ENCODE data around the gene STYXL1. TPM values are rescaled to one million over a fixed set of nuclear protein-coding genes. Genes with fewer than 3 reads are reported as not detected.
"Not testable (repeated sequence)": the region's sequence is repeated elsewhere in the genome, so short reads cannot be mapped to it uniquely, and the experiment has no call there.

Gene STYXL1
- total RNA-seq, 2 experiments from 2014 or later: 42.6 to 43.6 TPM

GRCh38 chr7:76008156-76008687, 39.6 kb downstream of the STYXL1 start:
- peaks cover 25% of the 10 kb centered on the region for H3K4me1 Mint-ChIP-seq
- CTCF ChIA-PET: interaction anchor here (0.7 to 3.2 kb wide), 3 partner anchors 11 to 41 kb away, joined by 3 to 15 read pairs (median 5); no protein-coding TSS in a partner anchor
- peak overlapping the region; percentile 38 for H3K4me3 Mint-ChIP-seq
- no peaks in the 10 kb centered on the region for H3K9me3 Mint-ChIP-seq (ENCODE audit: low read depth)
- H3K27me3 Mint-ChIP-seq: no peaks in the 10 kb centered on the region
- ATAC-seq (peak; percentile 68), DNase-seq (peak; percentile 71)
- H3K36me3 Mint-ChIP-seq: peaks cover 31% of the 10 kb centered on the region
- peak overlapping the region; percentile 66 for H3K27ac Mint-ChIP-seq

GRCh38 chr7:76005004-76005403, 42.8 kb downstream of the STYXL1 start:
- H3K27ac Mint-ChIP-seq; H3K9me3 Mint-ChIP-seq (ENCODE audit: low read depth); DNase-seq; ATAC-seq; H3K4me3 Mint-ChIP-seq; H3K27me3 Mint-ChIP-seq: not testable (repeated sequence)
- CTCF ChIA-PET: interaction anchor here (2.2 kb wide), 1 partner anchor 15 kb away, joined by 6 read pairs; no protein-coding TSS in a partner anchor
- H3K36me3 Mint-ChIP-seq: peaks cover 27% of the 10 kb centered on the region
- H3K4me1 Mint-ChIP-seq: peaks cover 22% of the 10 kb centered on the region

DNA sequence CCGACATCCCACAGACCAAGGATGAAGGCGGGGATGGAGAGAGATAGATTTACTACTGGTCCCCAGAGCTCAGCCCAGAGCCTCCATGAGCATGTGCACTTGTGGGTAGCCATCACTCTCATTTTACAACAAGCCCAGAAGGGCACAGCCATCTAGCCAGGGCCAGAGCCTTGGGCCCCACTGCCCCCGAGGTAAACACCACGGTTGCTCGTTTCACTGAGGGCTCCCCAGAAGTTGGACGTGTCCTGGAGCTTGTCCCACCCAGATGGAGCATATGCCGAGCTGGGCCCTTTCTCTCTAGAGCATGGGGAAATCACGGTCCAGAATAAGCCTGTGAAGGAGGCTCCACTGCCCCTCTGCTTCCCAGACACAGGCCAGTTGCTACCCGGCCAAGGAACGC, 44.4 kb downstream of the STYXL1 start:
- DNase-seq (no peak), ATAC-seq (no peak)
- H3K36me3 Mint-ChIP-seq: peaks cover 35% of the 10 kb centered on the region
- H3K4me3 Mint-ChIP-seq: no peak overlapping the region
- no peaks in the 10 kb centered on the region for H3K9me3 Mint-ChIP-seq (ENCODE audit: low read depth)
- no peak overlapping the region for H3K27ac Mint-ChIP-seq
- H3K27me3 Mint-ChIP-seq: no peaks in the 10 kb centered on the region
- H3K4me1 Mint-ChIP-seq: peaks cover 12% of the 10 kb centered on the region
- CTCF ChIA-PET: interaction anchor here (0.6 to 2.2 kb wide), 3 partner anchors 10 to 143 kb away, joined by 3 to 6 read pairs (median 3); no protein-coding TSS in a partner anchor

GRCh38 chr7:76002822-76003221, 45.0 kb downstream of the STYXL1 start:
- Mint-ChIP-seq H3K4me1 (peaks cover 10% of the 10 kb centered on the region), H3K9me3 (ENCODE audit: low read depth) (no peaks in the 10 kb centered on the region), H3K27ac (no peak overlapping the region), H3K27me3 (no peaks in the 10 kb centered on the region), H3K36me3 (peaks cover 34% of the 10 kb centered on the region), H3K4me3 (no peak overlapping the region)
- no peak for DNase-seq
- CTCF ChIA-PET: interaction anchor here (0.6 to 2.2 kb wide), 2 partner anchors 18 to 142 kb away, joined by 3 to 6 read pairs; no protein-coding TSS in a partner anchor
- ATAC-seq: no peak

DNA sequence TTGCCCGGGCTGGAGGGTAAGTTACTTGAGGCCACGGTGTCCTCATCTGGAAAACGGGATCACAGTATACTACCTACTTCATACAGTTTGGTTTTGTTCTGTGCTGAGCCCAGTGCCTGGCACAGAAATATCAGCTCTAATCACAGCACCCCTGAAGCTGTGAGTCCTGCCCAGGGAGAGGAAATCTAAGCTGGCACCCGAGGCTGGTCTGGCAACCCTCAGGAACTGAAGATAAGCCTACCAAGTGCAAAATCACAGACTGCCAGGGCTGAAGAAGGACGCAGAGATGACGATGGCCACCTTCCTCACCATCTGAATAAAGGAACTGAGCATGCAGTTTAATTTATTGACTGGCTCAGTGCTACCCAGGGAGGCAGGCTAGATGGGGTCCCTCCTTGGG, 45.7 kb downstream of the STYXL1 start:
- H3K36me3 Mint-ChIP-seq: peaks cover 35% of the 10 kb centered on the region

DNA sequence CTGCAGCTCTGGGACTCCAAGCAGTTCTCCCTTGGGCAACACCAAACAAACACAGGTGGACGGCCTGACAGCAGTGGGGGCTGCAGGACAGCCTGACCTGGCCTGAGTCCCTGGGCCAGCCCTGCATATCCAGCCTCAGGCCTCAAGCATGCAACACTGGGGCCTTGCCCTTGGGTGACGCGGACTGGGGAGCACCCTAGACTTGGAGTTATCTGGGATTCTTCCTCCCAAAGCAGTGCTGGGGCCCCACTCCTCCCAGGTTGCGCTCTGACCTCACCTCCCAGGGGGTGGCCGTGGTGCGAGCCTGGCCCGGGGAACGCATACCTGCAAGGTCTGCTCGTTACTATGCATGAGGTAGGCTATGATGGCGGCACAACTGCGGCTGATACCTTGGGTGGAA, 47.2 kb downstream of the STYXL1 start:
- Mint-ChIP-seq H3K4me1 (peaks cover 19% of the 10 kb centered on the region), H3K36me3 (peaks cover 37% of the 10 kb centered on the region), H3K27me3 (no peaks in the 10 kb centered on the region), H3K9me3 (ENCODE audit: low read depth) (no peaks in the 10 kb centered on the region), H3K4me3 (no peak overlapping the region), H3K27ac (no peak overlapping the region)
- DNase-seq: no peak
- CTCF ChIA-PET: no interaction called here
- no peak for ATAC-seq

More for the DNA sequence above, 45.7 kb downstream of the STYXL1 start:
- Mint-ChIP-seq H3K9me3 (ENCODE audit: low read depth) (no peaks in the 10 kb centered on the region), H3K4me1 (peaks cover 13% of the 10 kb centered on the region), H3K27me3 (no peaks in the 10 kb centered on the region), H3K4me3 (no peak overlapping the region), H3K27ac (no peak overlapping the region)
- CTCF ChIA-PET: no interaction called here
- no peak for ATAC-seq
- no peak for DNase-seq

- no peak for DNase-seq
- Mint-ChIP-seq H3K9me3 (ENCODE audit: low read depth) (no peaks in the 10 kb centered on the region), H3K36me3 (peaks cover 23% of the 10 kb centered on the region), H3K27ac (no peak overlapping the region), H3K4me1 (peaks cover 24% of the 10 kb centered on the region), H3K4me3 (no peak overlapping the region), H3K27me3 (no peaks in the 10 kb centered on the region)
- CTCF ChIA-PET: interaction anchor here (1.0 kb wide), 2 partner anchors 21 to 23 kb away, joined by 3 read pairs; no protein-coding TSS in a partner anchor
- ATAC-seq: no peak
Measured at GRCh38 chr7:75998038-75998437, 49.8 kb downstream of the STYXL1 start.

DNA sequence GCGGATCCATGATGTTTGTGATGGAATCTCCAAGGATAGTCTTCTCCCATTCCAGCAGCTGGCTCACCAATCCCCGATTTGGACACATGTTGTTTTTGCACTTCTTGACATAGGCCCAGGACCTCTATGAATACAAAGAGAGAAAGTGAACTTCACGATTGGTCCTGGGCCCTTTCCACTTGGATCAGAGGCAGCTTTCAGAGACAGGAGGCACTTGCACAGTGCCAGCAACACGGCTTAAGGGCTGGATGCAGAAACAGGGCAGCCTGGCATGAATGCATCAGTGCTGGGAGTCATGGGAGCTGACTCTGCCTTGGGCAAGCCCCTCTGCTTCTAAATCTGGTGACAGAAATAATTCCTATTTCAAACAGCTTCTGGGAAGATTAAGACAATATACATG, 51.3 kb downstream of the STYXL1 start:
- DNase-seq: no peak
- peaks cover 24% of the 10 kb centered on the region for H3K4me1 Mint-ChIP-seq
- ATAC-seq: no peak
- peaks cover 20% of the 10 kb centered on the region for H3K36me3 Mint-ChIP-seq
- no peaks in the 10 kb centered on the region for H3K27me3 Mint-ChIP-seq
- CTCF ChIA-PET: no interaction called here
- no peak overlapping the region for H3K27ac Mint-ChIP-seq
- no peaks in the 10 kb centered on the region for H3K9me3 Mint-ChIP-seq (ENCODE audit: low read depth)
- H3K4me3 Mint-ChIP-seq: no peak overlapping the region

- Mint-ChIP-seq H3K27ac (no peak overlapping the region), H3K4me3 (no peak overlapping the region), H3K27me3 (no peaks in the 10 kb centered on the region), H3K4me1 (peaks cover 24% of the 10 kb centered on the region), H3K9me3 (ENCODE audit: low read depth) (no peaks in the 10 kb centered on the region), H3K36me3 (peaks cover 20% of the 10 kb centered on the region)
- CTCF ChIA-PET: interaction anchor here (0.7 kb wide), 1 partner anchor 147 kb away, joined by 3 read pairs; no protein-coding TSS in a partner anchor
- DNase-seq (no peak), ATAC-seq (no peak)
Measured at GRCh38 chr7:75995996-75996395, 51.8 kb downstream of the STYXL1 start.

DNA sequence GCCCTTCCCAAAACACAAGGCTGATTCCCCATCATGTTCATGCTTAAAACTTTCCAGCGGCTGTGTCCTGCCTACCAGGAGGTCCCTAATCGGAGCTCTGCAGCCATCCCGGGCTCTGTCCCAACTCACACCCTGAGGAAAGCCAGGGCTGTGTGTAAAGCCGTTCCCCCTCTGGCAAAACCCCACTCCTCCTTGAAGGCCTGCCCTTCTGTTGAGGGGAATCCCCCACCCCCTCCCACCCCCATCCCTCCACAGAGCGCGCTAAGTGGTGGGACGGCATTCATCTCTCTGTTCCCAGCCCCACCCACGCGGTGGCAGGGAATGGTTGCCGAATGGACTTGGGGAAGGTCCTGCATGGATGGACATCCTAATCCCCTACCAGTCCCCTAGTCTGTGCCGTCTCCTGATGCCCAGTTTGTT, 52.7 kb downstream of the STYXL1 start:
- DNase-seq (no peak), ATAC-seq (no peak)
- Mint-ChIP-seq H3K9me3 (ENCODE audit: low read depth) (no peaks in the 10 kb centered on the region), H3K4me1 (peaks cover 28% of the 10 kb centered on the region), H3K27ac (peak overlapping the region; percentile 36), H3K27me3 (no peaks in the 10 kb centered on the region), H3K4me3 (peak overlapping the region; percentile 70), H3K36me3 (peaks cover 18% of the 10 kb centered on the region)
- CTCF ChIA-PET: interaction anchor here (0.7 to 1.4 kb wide), 5 partner anchors 23 to 148 kb away, joined by 3 read pairs; no protein-coding TSS in a partner anchor

DNA sequence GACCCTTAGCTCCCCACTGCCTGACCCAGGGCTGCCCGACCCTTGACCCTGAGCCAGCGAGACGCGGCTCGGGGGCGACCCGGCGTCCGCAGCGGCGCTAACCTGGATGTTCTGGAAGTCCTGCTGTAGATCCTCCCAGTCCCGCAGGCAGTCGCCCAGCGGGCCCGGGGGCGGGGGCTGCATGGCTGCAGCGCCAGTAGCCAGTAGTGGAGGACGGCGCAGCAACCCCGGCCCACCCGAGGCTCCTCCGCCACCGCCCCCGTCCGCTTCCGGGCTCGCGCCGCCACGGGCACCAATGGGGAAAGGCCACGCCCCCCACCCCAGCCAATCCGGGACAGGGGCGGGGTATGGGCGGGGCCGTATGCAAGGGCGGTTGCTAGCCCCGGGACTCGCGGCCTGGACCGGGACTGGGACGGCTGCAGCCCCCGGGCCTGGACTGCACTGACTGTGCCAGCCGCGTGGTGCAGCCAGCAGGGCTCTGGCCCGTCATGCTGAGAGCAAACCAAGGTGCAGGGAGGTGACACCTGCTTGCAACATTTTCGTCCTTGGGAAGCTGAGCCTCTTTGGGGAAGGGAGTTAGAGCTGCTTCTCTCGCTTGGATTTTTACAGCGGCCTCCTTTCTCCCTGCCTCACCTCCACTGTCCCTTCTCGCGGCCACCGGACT, 53.3 kb downstream of the STYXL1 start, which contains the start of gene TMEM120A:
TMEM120A (minus strand) TSS at position 208 of the 664 bp plus-strand sequence; CDS start at position 183, 25 bp downstream.
- Mint-ChIP-seq H3K27me3 (no peaks in the 10 kb centered on the region), H3K9me3 (ENCODE audit: low read depth) (no peaks in the 10 kb centered on the region), H3K4me3 (peak within 1 kb of the TSS; percentile 70), H3K36me3 (peaks cover 18% of the 10 kb centered on the region), H3K4me1 (peaks cover 32% of the 10 kb centered on the region), H3K27ac (peak within 1 kb of the TSS; percentile 36)
- CTCF ChIA-PET: interaction anchor here (0.8 to 1.4 kb wide), 4 partner anchors 23 to 128 kb away, joined by 3 read pairs; no protein-coding TSS in a partner anchor
- peak; percentile 98 for ATAC-seq
- DNase-seq: peak; percentile 95

DNA sequence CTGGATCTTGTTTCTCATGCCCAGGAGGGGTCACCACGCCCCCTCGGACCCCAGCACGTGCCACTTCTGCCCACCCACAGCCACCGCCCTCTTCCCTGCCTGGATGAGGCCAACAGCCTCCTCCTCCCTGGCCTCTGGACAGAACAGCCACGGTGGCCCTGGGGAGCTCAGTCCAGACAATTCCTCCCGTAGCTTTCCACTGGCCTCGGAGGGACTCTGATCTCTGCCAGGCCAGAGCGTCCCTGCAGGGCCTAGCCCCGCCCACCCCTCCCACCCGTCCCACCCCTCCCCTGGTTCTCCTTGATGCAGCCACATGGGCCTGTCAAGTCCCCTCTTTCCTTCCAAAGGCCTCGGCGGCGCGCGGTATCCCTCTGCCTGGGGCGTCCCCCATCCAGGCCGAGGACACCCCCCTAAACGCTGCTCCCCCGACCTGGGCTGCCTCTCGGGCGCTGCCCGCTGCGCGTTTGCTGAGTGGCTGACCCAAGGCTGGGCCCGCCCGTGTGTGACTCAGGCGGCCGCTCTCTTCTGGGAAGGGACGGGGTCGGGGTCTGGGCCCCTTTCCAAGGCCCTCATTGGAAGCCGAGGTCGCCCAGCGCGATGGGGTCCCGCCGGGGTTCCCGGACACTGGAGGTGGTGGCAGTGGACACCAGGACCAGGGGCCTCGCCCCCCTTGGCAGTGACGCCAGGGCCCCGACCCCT, 54.0 kb downstream of the STYXL1 start:
- H3K36me3 Mint-ChIP-seq: peaks cover 15% of the 10 kb centered on the region
- H3K27ac Mint-ChIP-seq: no peak overlapping the region
- no peaks in the 10 kb centered on the region for H3K27me3 Mint-ChIP-seq
- H3K9me3 Mint-ChIP-seq (ENCODE audit: low read depth): no peaks in the 10 kb centered on the region
- H3K4me1 Mint-ChIP-seq: peaks cover 31% of the 10 kb centered on the region
- peak; percentile 52 for DNase-seq
- ATAC-seq: peak; percentile 21
- peak overlapping the region; percentile 70 for H3K4me3 Mint-ChIP-seq
- CTCF ChIA-PET: interaction anchor here (1.2 to 2.6 kb wide), 3 partner anchors 22 to 127 kb away, joined by 3 to 8 read pairs (median 3); no protein-coding TSS in a partner anchor

- Mint-ChIP-seq H3K9me3 (ENCODE audit: low read depth) (no peaks in the 10 kb centered on the region), H3K36me3 (peaks cover 6% of the 10 kb centered on the region), H3K4me1 (peaks cover 20% of the 10 kb centered on the region), H3K4me3 (no peak overlapping the region), H3K27ac (no peak overlapping the region), H3K27me3 (no peaks in the 10 kb centered on the region)
- CTCF ChIA-PET: interaction anchor here (0.9 to 2.6 kb wide), 3 partner anchors 11 to 115 kb away, joined by 3 to 8 read pairs (median 3); no protein-coding TSS in a partner anchor
- no peak for ATAC-seq
- DNase-seq: no peak
Measured at GRCh38 chr7:75992083-75992755, 55.6 kb downstream of the STYXL1 start.

Measured in activated CD8-positive, alpha-beta memory T cell treated with anti-CD3 and anti-CD28 coated beads, Interleukin-2, amount 10 ng/mL, durations not matched to agents 7 days and 5 days (primary cell).